IMR-90 (cell line): ENCODE measurements around the gene PRKCH. TPM values are rescaled to one million over a fixed set of nuclear protein-coding genes. Genes with fewer than 3 reads are reported as not detected.

Experiments used
- ATAC-seq: fragments of 200-7000 bp; cut with Tn5 transposase; 2 replicates; pipeline ENCODE4 v1.9.1; 2020; ENCODE audit warnings: low read depth, mild to moderate bottlenecking, moderate library complexity
- BruUV-seq: library from RNA; stranded (reverse); fragments of 400-500 nt; replicated peaks from 2 replicates; lab custom pipeline; 2021; lab: Mats Ljungman, UMichigan
- CTCF ChIA-PET: fragments of 300-600 bp; formaldehyde crosslinking; extraction: SDS; loops from one replicate; lab custom pipeline; 2021; ENCODE audit warnings: antibody characterized with exemption; lab: Yijun Ruan, JAX
- POLR2A ChIA-PET: fragments of 300-600 bp; sonication (Branson Sonifier 250); formaldehyde crosslinking; loops from one replicate; lab custom pipeline; 2022; ENCODE audit warnings: antibody characterized with exemption; ENCODE audit not compliant: unreplicated experiment; lab: Charles Lee
- DNase-seq: peaks from one replicate; pipeline ENCODE4 v3.0.0; 2013
- H2AFZ ChIP-seq: replicated peaks from 2 replicates; pipeline ENCODE3; 2013; ENCODE audit warnings: low read length, mild to moderate bottlenecking; ENCODE audit not compliant: poor library complexity
- H2AK5ac ChIP-seq: 2 replicates; pipeline ENCODE4 v1.6.1; 2013; ENCODE audit warnings: low read depth, low read length, inconsistent platforms
- H2AK9ac ChIP-seq: replicated peaks from 2 replicates; pipeline ENCODE3; 2013; ENCODE audit warnings: mild to moderate bottlenecking, low read depth, low read length, moderate library complexity; ENCODE audit not compliant: poor library complexity
- H2BK120ac ChIP-seq: 2 replicates; pipeline ENCODE4 v1.6.1; 2013; ENCODE audit warnings: low read depth, low read length, inconsistent platforms
- H2BK15ac ChIP-seq: 3 replicates; pipeline ENCODE4 v1.6.1; 2013; ENCODE audit warnings: low read depth, low read length, inconsistent platforms
- H2BK20ac ChIP-seq: 2 replicates; pipeline ENCODE4 v1.6.1; 2013; ENCODE audit warnings: low read depth, mild to moderate bottlenecking, inconsistent platforms, low read length, moderate library complexity
- H2BK5ac ChIP-seq: 2 replicates; pipeline ENCODE4 v1.6.1; 2013; ENCODE audit warnings: mild to moderate bottlenecking, low read depth, low read length, inconsistent platforms; ENCODE audit not compliant: poor library complexity, severe bottlenecking
- H3K14ac ChIP-seq: replicated peaks from 2 replicates; pipeline ENCODE4 v1.6.1; 2013; ENCODE audit warnings: low read depth, low read length, inconsistent platforms
- H3K18ac ChIP-seq: 2 replicates; pipeline ENCODE4 v1.6.1; 2013; ENCODE audit warnings: low read depth, low read length, control low read depth
- H3K23ac ChIP-seq: 2 replicates; pipeline ENCODE4 v1.6.1; 2013; ENCODE audit warnings: low read depth, low read length, inconsistent platforms
- H3K27ac ChIP-seq: 2 replicates; pipeline ENCODE4 v1.5.1; 2013; ENCODE audit warnings: mild to moderate bottlenecking, control low read depth, low read length; ENCODE audit not compliant: insufficient read depth
- H3K27me3 ChIP-seq: 2 replicates; pipeline ENCODE4 v1.6.1; 2013; ENCODE audit warnings: low read length; ENCODE audit not compliant: control insufficient read depth, insufficient read depth
- H3K36me3 ChIP-seq: 2 replicates; pipeline ENCODE4 v1.6.1; 2013; ENCODE audit warnings: low read length, mixed read lengths; ENCODE audit not compliant: control insufficient read depth, insufficient read depth
- H3K4ac ChIP-seq: 2 replicates; pipeline ENCODE4 v1.6.1; 2013; ENCODE audit warnings: low read depth, low read length, inconsistent platforms
- H3K4me1 ChIP-seq: 2 replicates; pipeline ENCODE4 v1.6.1; 2013; ENCODE audit warnings: low read length, mixed read lengths; ENCODE audit not compliant: control insufficient read depth, insufficient read depth
- H3K4me2 ChIP-seq: 2 replicates; pipeline ENCODE4 v1.6.1; 2013; ENCODE audit warnings: low read depth, mild to moderate bottlenecking, control low read depth, low read length, moderate library complexity
- H3K4me3 ChIP-seq: 2 replicates; pipeline ENCODE4 v1.5.1; 2013; ENCODE audit warnings: low read depth, mild to moderate bottlenecking, control low read depth, low read length, moderate library complexity; ENCODE audit not compliant: insufficient read depth
- H3K56ac ChIP-seq: 2 replicates; pipeline ENCODE4 v1.6.1; 2013; ENCODE audit warnings: low read length, inconsistent platforms; ENCODE audit not compliant: insufficient read depth; ENCODE audit errors: extremely low read depth
- H3K79me1 ChIP-seq, 2 experiments: 2 replicates each; pipeline ENCODE4 v1.6.1; 2013; ENCODE audit warnings: low read length in 2 of 2, inconsistent platforms in 1 of 2, low read depth in 1 of 2
- H3K9ac ChIP-seq: 2 replicates; pipeline ENCODE4 v1.6.1; 2013; ENCODE audit warnings: low read depth, low read length, control low read depth
- H3K9me1 ChIP-seq: 2 replicates; pipeline ENCODE4 v1.6.1; 2013; ENCODE audit warnings: low read length, inconsistent platforms; ENCODE audit not compliant: insufficient read depth
- H3K9me3 ChIP-seq: 2 replicates; pipeline ENCODE4 v1.6.1; 2013; ENCODE audit warnings: low read length; ENCODE audit not compliant: control insufficient read depth, insufficient read depth
- H4K20me1 ChIP-seq: 2 replicates; pipeline ENCODE4 v1.6.1; 2013; ENCODE audit warnings: low read length, inconsistent platforms; ENCODE audit not compliant: insufficient read depth
- H4K5ac ChIP-seq: 2 replicates; pipeline ENCODE4 v1.6.1; 2013; ENCODE audit warnings: mild to moderate bottlenecking, low read depth, low read length, control low read depth
- H4K8ac ChIP-seq, 2 experiments: 2 replicates each; pipeline ENCODE4 v1.6.1; 2013; ENCODE audit warnings: low read depth in 2 of 2, low read length in 2 of 2, control low read depth in 1 of 2, inconsistent platforms in 1 of 2
- H4K91ac ChIP-seq: 2 replicates; pipeline ENCODE4 v1.6.1; 2013; ENCODE audit warnings: low read depth, low read length, inconsistent platforms; ENCODE audit not compliant: insufficient read depth
- MAFK ChIP-seq: IDR thresholded peaks from 2 replicates; pipeline ENCODE4 v1.6.1; 2012; ENCODE audit warnings: low read depth, low read length, improper control_type of control experiment
- MXI1 ChIP-seq: IDR thresholded peaks from 2 replicates; pipeline ENCODE4 v1.6.1; 2012; ENCODE audit warnings: low read depth, mild to moderate bottlenecking, low read length, moderate library complexity, borderline replicate concordance
- WGBS, 2 experiments: methylation state at CpG; one replicate each; pipeline versions ENCODE4 v1.1.5 to v1.1.7; 2013; ENCODE audit warnings: missing lambda C conversion rate in 2 of 2; ENCODE audit not compliant: insufficient read length in 1 of 2; ENCODE audit errors: extremely low coverage in 2 of 2; 5-methylcytosine and 5-hydroxymethylcytosine counted together
- dilution Hi-C: fragments of 300-500 bp; cut with HindIII; formaldehyde crosslinking; loops from one replicate; pipeline ENCODE4 v1.14.3; 2018; ENCODE audit warnings: low sequenced_read_pairs; ENCODE audit not compliant: unreplicated experiment
- in situ Hi-C: fragments of 300-500 bp; cut with MboI; formaldehyde crosslinking; loops from 3 replicates; pipeline ENCODE4 v1.14.3; 2019; ENCODE audit warnings: low sequenced_read_pairs, inconsistent platforms, mixed read lengths
- intact Hi-C: fragments of 100-400 bp; cut with micrococcal nuclease; formaldehyde crosslinking; loops from 2 replicates; pipeline ENCODE4 v1.10.0; 2022
- polyA plus RNA-seq, 3 experiments: library from polyadenylated mRNA; depleted of rRNA; stranded (reverse); fragments of >200 nt; gene quantifications; 2 replicates each; pipeline ENCODE4 v1.2.3, GENCODE V29; 2012; ENCODE audit warnings: low replicate concordance in 1 of 3
- total RNA-seq: library from RNA; depleted of rRNA; stranded (reverse); fragments of >200 nt; gene quantifications from 2 replicates; pipeline ENCODE4 v1.2.3, GENCODE V29; 2012

PRKCH gene
- total and polyA plus RNA-seq, 2 of the 4 experiments (the other 2 are of a cell fraction), result 1.6 to 2.3 TPM

GRCh38 chr14:61581955-61582615 lies 260.7 kb downstream of the PRKCH start:
- no peak overlapping the region for H3K4me2 ChIP-seq
- no peak overlapping the region for H2AK9ac ChIP-seq
- peak overlapping the region; percentile 36; the same call in 1 of the 2 replicates for H4K91ac ChIP-seq
- H2BK15ac ChIP-seq, result peak overlapping the region; percentile 72
- H3K4me3 ChIP-seq, result no peak overlapping the region
- no peaks in the 10 kb centered on the region for H3K36me3 ChIP-seq
- peak overlapping the region; percentile 25 for H2AFZ ChIP-seq
- H2BK20ac ChIP-seq, result peak overlapping the region; percentile 65
- CTCF ChIA-PET, result no interaction called here
- peaks cover 19% of the 10 kb centered on the region for H3K4me1 ChIP-seq
- peak overlapping the region; percentile 77 for H2BK120ac ChIP-seq
- H2BK5ac ChIP-seq, result peak overlapping the region; percentile 68
- H3K14ac ChIP-seq, result peak overlapping the region; percentile 86
- in situ Hi-C loops, result no loop called here
- 76% methylated on average over 2 of the region's 3 CpGs; no CpG with 5 or more reads in 1 of the 2 experiments for WGBS, 2 experiments
- 0 out of 2 replicates have a peak overlapping the region, but pooled peaks have one; percentile 54 for H3K23ac ChIP-seq
- peak overlapping the region; percentile 55 for H3K4ac ChIP-seq
- H3K27ac ChIP-seq, result no peak overlapping the region
- H4K20me1 ChIP-seq, result no peaks in the 10 kb centered on the region
- H3K56ac ChIP-seq, result no peak overlapping the region
- no peak overlapping the region for H2AK5ac ChIP-seq
- intact Hi-C loops, result no loop called here
- H3K18ac ChIP-seq, result peak overlapping the region; percentile 68; the same call in 1 of the 2 replicates
- H4K5ac ChIP-seq, result peak overlapping the region; percentile 38; the same call in 1 of the 2 replicates
- ATAC-seq, result no peak
- POLR2A ChIA-PET, result no interaction called here
- dilution Hi-C loops, result no loop called here
- BruUV-seq, result no TSS peak
- peak overlapping the region; percentile 43 to 65; a peak in 1 of 4 replicates for H4K8ac ChIP-seq
- TF ChIP-seq MAFK (peak; percentile 15; the same call in 1 of the 2 replicates), MXI1 (no peak)
- no peaks in the 10 kb centered on the region for H3K9me3 ChIP-seq
- no peaks in the 10 kb centered on the region for H3K27me3 ChIP-seq
- peaks cover 22% of the 10 kb centered on the region for H3K9me1 ChIP-seq
- DNase-seq, result no peak
- no peak overlapping the region for H3K9ac ChIP-seq
- H3K79me1 ChIP-seq, result peaks cover 3 to 19% of the 10 kb centered on the region in 2 experiments; a peak in 3 of 4 replicates
